GM06990 (cell line): Measurements from ENCODE around the gene OLFML2A.
"Not testable (repeated sequence)": the region's sequence is repeated elsewhere in the genome, so short reads cannot be mapped to it uniquely, and the experiment has no call there.

Experiments
- DNase-seq: peaks from one replicate; pipeline ENCODE4 v3.0.0-alpha.2; 2011; ENCODE audit not compliant: insufficient read length; ENCODE audit errors: extremely low read depth
- H3K27me3 ChIP-seq: replicated peaks from 2 replicates; pipeline ENCODE4 v1.6.0; 2011; ENCODE audit warnings: low read length; ENCODE audit not compliant: control insufficient read depth, insufficient read depth
- H3K36me3 ChIP-seq: 2 replicates; pipeline ENCODE4 v1.5.1; 2011; ENCODE audit warnings: low read length; ENCODE audit not compliant: control insufficient read depth, insufficient read depth
- H3K4me3 ChIP-seq: replicated peaks from 2 replicates; pipeline ENCODE4 v1.5.1; 2011; ENCODE audit warnings: low read depth, mild to moderate bottlenecking, control low read depth, low read length
- CTCF ChIP-seq: IDR thresholded peaks from 2 replicates; pipeline ENCODE4 v1.5.1; 2011; ENCODE audit warnings: low read length, control low read depth, mild to moderate bottlenecking, inconsistent platforms; ENCODE audit not compliant: insufficient read depth, poor library complexity, severe bottlenecking

OLFML2A gene

GRCh38 chr9:124831642-124832364 lies 54.9 kb downstream of the OLFML2A start:
- DNase-seq = no peak
- no peak for TF ChIP-seq CTCF
- H3K36me3 ChIP-seq = no peaks in the 10 kb centered on the region

GRCh38 chr9:124834591-124834990 lies 57.7 kb downstream of the OLFML2A start:
- Histone ChIP-seq H3K27me3 (no peaks in the 10 kb centered on the region), H3K36me3 (no peaks in the 10 kb centered on the region), H3K4me3 (no peak overlapping the region)
- no peak for TF ChIP-seq CTCF
- DNase-seq = no peak

More at GRCh38 chr9:124831642-124832364, 54.9 kb downstream of the OLFML2A start:
- Histone ChIP-seq H3K4me3 (no peak overlapping the region), H3K27me3 (no peaks in the 10 kb centered on the region)

- no peak for DNase-seq
- H3K4me3 ChIP-seq = no peak overlapping the region
- no peaks in the 10 kb centered on the region for H3K36me3 ChIP-seq
- H3K27me3 ChIP-seq = no peaks in the 10 kb centered on the region
- TF ChIP-seq CTCF = no peak
These were observed 58.2 kb downstream of the OLFML2A start for GRCh38 chr9:124835026-124835557.

- DNase-seq, H3K4me3 ChIP-seq, H3K27me3 ChIP-seq, H3K36me3 ChIP-seq: not testable (repeated sequence)
These were observed 61.2 kb downstream of the OLFML2A start for GRCh38 chr9:124838132-124838531.

- not testable (repeated sequence) for H3K4me3 ChIP-seq, H3K27me3 ChIP-seq, DNase-seq, H3K36me3 ChIP-seq
These were observed 61.8 kb downstream of the OLFML2A start for GRCh38 chr9:124838567-124839275.

GRCh38 chr9:124839612-124840299 lies 62.8 kb downstream of the OLFML2A start:
- Histone ChIP-seq H3K36me3 (no peaks in the 10 kb centered on the region), H3K4me3 (no peak overlapping the region), H3K27me3 (no peaks in the 10 kb centered on the region)
- no peak for DNase-seq
- TF ChIP-seq CTCF = peak; percentile 41
